Measurements from ENCODE around the gene VANGL2. TPM values are rescaled to one million over a fixed set of nuclear protein-coding genes. Genes with fewer than 3 reads are reported as not detected.

The VANGL2 gene
- total RNA-seq, 4 donors from 2014 or later, result 1.2 to 5.8 (median 3.7) TPM

DNA sequence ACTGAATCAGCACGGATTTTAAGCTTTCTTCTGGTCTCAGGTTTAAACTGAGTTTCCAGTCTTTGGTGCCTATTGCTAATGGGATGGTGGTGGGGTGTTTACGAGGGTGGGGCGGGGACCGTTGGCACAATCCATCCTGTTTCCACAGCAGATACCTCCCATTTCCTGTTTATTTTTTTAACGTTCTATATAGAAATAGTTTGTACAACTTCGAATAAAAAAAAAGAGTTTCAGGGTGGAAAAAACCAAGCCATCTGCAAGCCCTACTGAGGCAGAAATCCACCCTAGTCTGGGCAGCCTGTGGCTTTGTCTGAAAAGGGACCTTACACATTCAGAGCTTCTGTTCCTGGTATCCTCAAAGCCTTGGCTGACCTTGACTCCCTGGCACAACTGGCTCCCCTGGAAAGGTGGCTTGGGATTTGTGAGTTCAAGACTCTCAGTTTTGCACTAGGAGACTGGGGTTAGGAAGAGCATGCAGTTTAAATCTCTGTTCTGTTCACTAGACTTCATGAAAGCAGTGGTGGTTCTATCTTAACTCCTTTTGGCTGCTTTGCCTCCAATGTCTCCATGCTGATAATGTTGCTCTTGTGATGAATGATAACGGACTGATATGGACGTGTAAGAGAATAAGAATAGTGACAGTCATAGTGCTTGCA lies 46.7 kb downstream of the VANGL2 start:
- no peak overlapping the region for H3K4me3 ChIP-seq
- peaks cover 0 to 2% (median 0%) of the 10 kb centered on the region in 4 donors for H3K27me3 ChIP-seq
- H3K4me1 ChIP-seq, result no peaks in the 10 kb centered on the region
- intact Hi-C loops (cut with DNase I), result no loop called here
- no peak for TF ChIP-seq POLR2AphosphoS5 (IDR thresholded peaks at IDR 0.05)
- no peak for TF ChIP-seq POLR2A (IDR thresholded peaks at IDR 0.05; ENCODE audit: low read depth)
- no peak for TF ChIP-seq CTCF (IDR thresholded peaks at IDR 0.05)
- no peak for TF ChIP-seq EP300 (IDR thresholded peaks at IDR 0.05)
- 44% methylated on average over 8 of the region's 8 CpGs for WGBS
- no peaks in the 10 kb centered on the region for H3K36me3 ChIP-seq
- H3K9me3 ChIP-seq, result no peaks in the 10 kb centered on the region
- H3K27ac ChIP-seq (replicated peaks in 1 of 4), result no peak overlapping the region
- DNase-seq (ENCODE audit: extremely low spot score), result peak; percentile 70

- intact Hi-C loops (cut with DNase I), result no loop called here
- Histone ChIP-seq H3K27me3 (peaks cover 0 to 7% (median 0%) of the 10 kb centered on the region in 4 donors), H3K36me3 (no peaks in the 10 kb centered on the region), H3K4me3 (no peak overlapping the region), H3K4me1 (no peaks in the 10 kb centered on the region), H3K9me3 (no peaks in the 10 kb centered on the region), H3K27ac (replicated peaks in 1 of 4) (no peak overlapping the region)
- no peak for DNase-seq (ENCODE audit: extremely low spot score)
- WGBS, result 83% methylated on average over 2 of the region's 2 CpGs
- TF ChIP-seq POLR2AphosphoS5 (IDR thresholded peaks at IDR 0.05) (no peak), EP300 (IDR thresholded peaks at IDR 0.05) (no peak), POLR2A (IDR thresholded peaks at IDR 0.05; ENCODE audit: low read depth) (no peak), CTCF (IDR thresholded peaks at IDR 0.05) (no peak)
Measured at GRCh38 chr1:160449494-160449893, 49.1 kb downstream of the VANGL2 start.

DNA sequence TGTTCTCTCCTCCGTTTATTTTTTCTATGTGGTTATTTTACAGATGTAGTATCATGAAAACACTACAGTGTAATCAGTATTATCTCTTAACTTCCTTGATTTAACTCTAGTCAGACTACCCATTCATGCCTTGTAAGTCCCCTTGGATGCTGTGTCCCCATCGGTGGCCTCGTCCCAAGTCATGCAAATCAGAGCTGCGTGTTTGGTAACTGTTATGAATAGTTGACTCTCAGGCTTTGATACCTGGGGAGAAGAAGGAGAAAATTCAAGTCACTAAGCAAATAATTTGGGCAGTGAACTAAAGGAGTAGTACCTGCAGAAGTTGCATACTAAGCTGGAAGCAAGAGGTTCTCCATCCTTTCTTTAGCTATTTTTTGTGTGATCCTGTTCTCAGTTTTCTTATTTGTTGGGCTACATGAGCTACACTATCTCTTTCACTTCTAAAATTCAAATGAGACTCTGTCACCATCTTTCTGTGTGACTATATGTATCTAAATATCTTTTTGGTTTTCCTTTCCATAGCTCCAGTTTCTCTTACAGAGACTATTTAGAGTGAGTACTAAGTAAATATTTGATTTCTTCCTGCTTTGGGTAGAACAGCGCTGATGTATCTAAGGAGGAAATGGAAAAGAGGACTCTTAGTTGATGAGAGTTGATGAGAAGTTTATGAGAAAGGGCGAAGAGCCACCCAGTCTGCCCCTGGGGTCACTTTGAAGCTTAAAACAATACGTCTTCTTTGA lies 50.9 kb downstream of the VANGL2 start:
- intact Hi-C loops (cut with DNase I), result no loop called here
- Histone ChIP-seq H3K27me3 (peaks cover 0 to 7% (median 0%) of the 10 kb centered on the region in 4 donors), H3K4me3 (no peak overlapping the region), H3K27ac (replicated peaks in 1 of 4) (no peak overlapping the region), H3K36me3 (no peaks in the 10 kb centered on the region), H3K4me1 (no peaks in the 10 kb centered on the region), H3K9me3 (no peaks in the 10 kb centered on the region)
- WGBS, result 74% methylated on average over 7 of the region's 7 CpGs
- no peak for DNase-seq (ENCODE audit: extremely low spot score)
- TF ChIP-seq POLR2AphosphoS5 (IDR thresholded peaks at IDR 0.05) (no peak), POLR2A (IDR thresholded peaks at IDR 0.05; ENCODE audit: low read depth) (no peak), EP300 (IDR thresholded peaks at IDR 0.05) (no peak), CTCF (IDR thresholded peaks at IDR 0.05) (no peak)

GRCh38 chr1:160451859-160452232 lies 51.5 kb downstream of the VANGL2 start:
- Histone ChIP-seq H3K4me3 (no peak overlapping the region), H3K4me1 (no peaks in the 10 kb centered on the region), H3K36me3 (no peaks in the 10 kb centered on the region), H3K9me3 (no peaks in the 10 kb centered on the region), H3K27ac (replicated peaks in 1 of 4) (no peak overlapping the region), H3K27me3 (peaks cover 0 to 7% (median 0%) of the 10 kb centered on the region in 4 donors)
- intact Hi-C loops (cut with DNase I), result no loop called here
- TF ChIP-seq CTCF (IDR thresholded peaks at IDR 0.05), result no peak
- 83% methylated on average over 1 of the region's 1 CpG for WGBS
- DNase-seq (ENCODE audit: extremely low spot score), result no peak
